ENCODE measurements around the gene MYO7B.

GRCh38 chr2:127630864-127631540 lies 95.5 kb downstream of the MYO7B start:
- TF ChIP-seq FOXP2 (optimal IDR thresholded peaks at IDR 0.05; ENCODE audit: control extremely low read depth, extremely low read length, insufficient read depth) = no peak
- no peak for TF ChIP-seq EZH2 (IDR thresholded peaks at IDR 0.05)

Data from SK-N-MC (cell line).